Activated CD8-positive, alpha-beta memory T cell treated with anti-CD3 and anti-CD28 coated beads, Interleukin-2, amount 50 U/mL, for 1 hour (primary cell): ENCODE data around the gene GRIK4.

Experiments
- DNase-seq: peaks from one replicate; pipeline ENCODE4 v3.0.0-alpha.2; 2020; ENCODE audit errors: extremely low read depth

Gene GRIK4

DNA sequence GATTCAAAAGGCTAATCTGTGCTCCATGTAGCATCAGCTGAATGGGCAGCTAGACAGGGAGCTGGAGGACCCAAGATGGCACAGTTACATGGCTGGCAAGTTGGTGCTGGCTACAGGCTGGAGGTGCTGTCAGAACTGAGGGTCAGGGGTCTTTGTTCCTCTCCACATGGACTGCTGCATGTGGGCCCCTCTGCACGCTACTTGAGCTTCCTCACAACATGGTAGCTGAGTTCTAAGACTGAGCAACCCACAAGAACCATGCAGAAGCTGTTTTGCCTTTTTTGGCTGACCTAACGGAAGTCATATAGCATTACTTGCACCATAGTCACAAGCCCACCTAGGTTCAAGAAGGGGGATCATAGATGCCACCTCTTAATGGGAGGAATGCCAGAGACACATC, 196.1 kb downstream of the GRIK4 start:
- no peak for DNase-seq

GRCh38 chr11:120708511-120709183, 197.1 kb downstream of the GRIK4 start:
- no peak for DNase-seq

- DNase-seq: no peak
Measured at GRCh38 chr11:120709808-120710207, 198.3 kb downstream of the GRIK4 start.

GRCh38 chr11:120710354-120711131, 199.0 kb downstream of the GRIK4 start:
- DNase-seq: no peak

GRCh38 chr11:120712014-120712413, 200.5 kb downstream of the GRIK4 start:
- no peak for DNase-seq

DNA sequence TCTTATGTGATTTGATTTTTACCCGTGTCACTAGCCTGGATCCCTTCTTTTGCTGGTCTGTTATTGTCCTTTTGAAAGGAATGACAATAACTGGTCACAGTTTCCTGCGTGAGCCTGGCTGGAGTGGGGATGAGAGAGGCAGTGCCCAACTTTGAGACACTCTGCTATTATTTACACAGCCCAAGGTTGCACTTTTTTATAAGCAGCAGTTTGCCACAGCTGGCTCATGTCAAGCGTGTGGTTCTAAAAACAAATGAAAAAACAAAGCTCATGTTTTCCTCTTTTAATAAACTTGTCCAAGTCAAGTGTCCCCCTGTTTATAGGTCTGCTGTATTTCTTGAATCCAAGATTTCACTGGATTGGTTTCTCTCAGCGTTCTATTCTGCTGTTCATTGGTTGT, 201.3 kb downstream of the GRIK4 start:
- DNase-seq: no peak

DNA sequence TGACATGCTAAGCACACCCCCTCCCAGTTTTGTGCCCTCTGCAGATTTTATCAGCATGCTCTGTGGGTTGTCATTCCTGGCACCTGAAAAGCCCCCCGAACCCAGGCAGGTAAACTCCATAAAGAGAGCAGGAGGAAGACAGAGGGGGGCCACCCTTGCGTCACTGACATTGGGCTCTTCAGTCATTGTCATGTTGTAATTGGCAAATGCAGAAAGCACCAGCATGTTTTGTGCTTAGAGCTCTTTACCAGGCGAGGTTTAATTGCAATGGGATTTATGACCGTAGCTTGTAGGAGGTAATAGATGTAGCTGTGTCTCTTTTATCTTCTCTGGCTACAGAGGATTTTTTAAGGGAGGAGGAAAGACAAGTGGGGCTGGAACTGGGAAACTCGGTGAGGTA, 201.7 kb downstream of the GRIK4 start:
- DNase-seq: no peak

GRCh38 chr11:120714438-120714837, 202.9 kb downstream of the GRIK4 start:
- DNase-seq: no peak

GRCh38 chr11:120715239-120715638, 203.7 kb downstream of the GRIK4 start:
- DNase-seq: no peak

GRCh38 chr11:120717042-120717441, 205.5 kb downstream of the GRIK4 start:
- DNase-seq: no peak

DNA sequence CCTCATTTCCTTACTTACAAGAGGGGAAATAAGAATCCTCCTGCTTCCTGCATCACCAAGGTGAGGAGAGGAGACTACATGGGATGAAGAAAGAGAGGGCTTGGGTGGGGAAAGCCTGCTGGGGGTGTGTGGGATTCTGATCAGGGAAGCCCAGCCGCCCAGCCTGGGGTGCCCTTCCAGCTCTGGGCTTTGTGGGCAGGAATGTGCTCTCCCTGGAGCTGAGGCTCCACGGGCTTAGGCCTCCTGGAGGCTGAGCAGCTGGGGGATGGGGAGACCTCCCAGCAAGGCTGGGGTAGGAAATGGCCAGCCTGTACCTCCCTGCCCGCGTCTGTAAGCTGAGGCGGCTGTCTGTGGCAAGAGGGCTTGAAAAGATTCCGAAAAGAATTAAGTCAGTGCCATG, 206.1 kb downstream of the GRIK4 start:
- DNase-seq: no peak

DNA sequence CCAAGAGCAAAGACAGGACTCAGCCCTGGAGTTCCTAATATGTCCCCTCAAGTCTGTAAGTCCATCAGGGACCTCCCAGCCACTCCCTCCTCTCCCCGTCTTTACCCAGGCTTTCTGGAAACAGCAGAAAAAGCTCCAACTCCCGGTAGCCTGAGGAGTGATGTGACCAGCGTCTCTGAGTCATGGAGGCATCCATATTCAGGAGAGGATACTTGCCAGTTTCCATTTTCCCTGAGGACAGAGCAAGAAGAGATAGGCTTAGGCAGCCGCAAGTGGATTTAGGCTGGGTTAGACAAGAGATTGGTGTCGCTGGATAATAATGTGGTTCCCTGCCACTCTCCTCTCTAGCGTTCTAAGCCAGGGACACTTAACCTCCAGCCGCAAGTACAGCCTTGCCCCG, 206.6 kb downstream of the GRIK4 start:
- DNase-seq: no peak

- no peak for DNase-seq
Measured at GRCh38 chr11:120719348-120719747, 207.8 kb downstream of the GRIK4 start.

DNA sequence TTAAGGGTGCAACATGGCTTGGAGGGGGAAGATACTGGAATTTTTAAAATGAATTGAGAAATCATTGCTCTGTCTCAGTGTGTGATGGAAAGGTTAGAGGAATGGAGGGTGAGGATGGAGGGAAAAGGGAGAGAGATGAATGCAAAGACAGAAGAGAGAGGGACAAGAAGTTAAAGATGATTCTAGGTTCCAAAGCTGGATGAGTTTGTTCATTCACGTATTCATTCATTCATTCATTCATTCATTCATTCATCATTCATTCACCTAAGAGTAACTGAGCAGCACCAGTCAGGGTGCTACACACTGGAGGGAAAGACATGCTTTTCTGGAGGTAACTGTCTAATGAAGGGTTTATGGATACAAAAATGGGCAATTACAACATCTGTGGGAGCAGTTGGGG, 209.2 kb downstream of the GRIK4 start:
- DNase-seq: no peak

DNA sequence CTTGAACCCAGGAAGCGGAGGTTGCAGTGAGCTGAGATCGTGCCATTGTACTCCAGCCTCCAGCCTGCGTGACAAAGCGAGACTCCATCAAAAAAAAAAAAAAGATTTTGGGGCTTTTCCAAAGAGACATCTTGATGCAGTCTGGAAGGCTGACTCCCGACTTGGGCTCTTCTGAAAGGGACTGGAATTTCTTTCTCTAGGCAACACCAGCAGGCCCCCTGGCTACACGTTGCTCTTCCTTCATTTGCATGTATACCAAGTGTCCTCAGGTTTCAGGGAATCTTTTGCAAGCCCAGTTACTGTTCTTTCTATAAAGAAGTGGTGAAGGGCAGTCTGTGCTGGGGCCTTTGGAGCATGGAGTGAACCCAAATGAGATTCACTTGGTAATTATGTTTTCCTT, 211.0 kb downstream of the GRIK4 start:
- no peak for DNase-seq

DNA sequence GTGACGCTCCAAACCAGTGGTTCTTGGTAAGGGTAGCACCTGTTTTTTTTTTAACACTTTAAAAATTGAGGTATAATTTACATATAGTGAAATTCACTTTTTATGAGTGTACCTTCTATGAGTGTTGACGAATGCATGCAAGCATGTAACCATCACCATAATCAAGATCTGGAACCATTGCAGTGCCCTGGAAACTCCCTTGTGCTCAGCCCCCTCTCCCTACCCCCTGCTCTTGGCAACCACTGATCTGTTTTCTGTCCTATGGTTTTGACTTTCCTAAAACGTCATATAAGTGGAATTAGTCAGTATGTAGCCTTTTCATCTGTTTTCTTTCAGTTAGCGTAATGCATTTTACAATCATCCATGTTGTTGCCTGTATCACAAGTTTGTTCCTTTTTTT, 212.2 kb downstream of the GRIK4 start:
- no peak for DNase-seq

DNA sequence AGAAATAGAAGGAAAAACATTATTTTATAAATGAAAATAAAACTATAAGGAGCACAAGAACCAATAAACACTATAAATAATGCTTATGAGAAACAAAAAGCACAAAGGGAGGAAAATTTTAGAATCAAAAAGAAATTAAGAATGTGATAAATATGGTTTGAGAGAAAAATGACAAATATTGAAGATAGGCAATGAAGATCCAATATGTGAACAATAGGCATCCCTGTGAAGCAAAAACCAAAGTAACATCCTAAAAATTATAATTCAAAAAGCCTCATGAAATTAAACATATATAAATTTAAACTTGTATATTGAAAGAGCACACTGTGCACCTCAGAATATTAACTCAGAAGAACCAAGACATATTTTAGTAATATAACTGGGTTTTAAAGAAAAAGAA, 216.2 kb downstream of the GRIK4 start:
- no peak for DNase-seq

DNA sequence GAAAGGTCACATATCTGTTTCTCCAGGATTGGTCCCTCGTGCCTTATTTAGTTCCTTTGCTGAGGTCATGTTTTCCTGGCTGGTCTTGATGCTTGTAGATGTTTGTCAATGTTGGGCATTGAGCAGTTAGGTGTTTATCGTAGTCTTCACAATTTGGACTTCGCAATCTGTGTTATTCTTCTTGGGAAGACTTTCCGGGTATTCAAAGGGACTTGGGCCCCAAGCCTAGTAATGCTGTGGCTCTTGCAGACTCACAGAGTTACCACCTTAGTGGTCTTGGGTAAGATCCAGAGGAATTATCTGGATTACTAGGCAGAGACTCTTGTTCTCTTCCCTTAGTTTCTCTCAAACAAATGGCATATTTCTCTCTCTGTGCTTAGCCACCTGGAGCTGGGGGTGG, 223.5 kb downstream of the GRIK4 start:
- DNase-seq: no peak

- DNase-seq: no peak
Measured at GRCh38 chr11:120738516-120739046, 227.0 kb downstream of the GRIK4 start.

DNA sequence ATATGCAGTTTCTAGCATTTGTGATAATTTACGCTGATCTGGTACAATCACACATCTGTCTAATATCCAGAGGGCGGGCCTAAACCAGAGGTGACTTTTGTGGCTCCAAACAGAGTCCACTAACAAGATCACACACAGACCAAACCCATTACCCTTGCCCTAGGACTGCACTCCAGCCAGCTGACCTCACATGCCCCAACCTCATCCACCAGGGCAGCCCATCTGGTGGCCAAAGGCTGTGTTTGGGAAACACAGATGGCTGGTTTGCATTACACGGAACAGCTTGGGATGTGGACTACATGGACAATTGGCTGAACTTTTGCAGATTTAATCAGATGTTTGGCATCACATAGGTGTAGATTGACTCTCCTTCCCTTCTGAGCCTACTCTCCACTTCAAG, 228.2 kb downstream of the GRIK4 start:
- DNase-seq: no peak

GRCh38 chr11:120740380-120740779, 228.8 kb downstream of the GRIK4 start:
- DNase-seq: no peak

GRCh38 chr11:120744016-120744994, 232.8 kb downstream of the GRIK4 start:
- DNase-seq: no peak
